ENCODE data around the gene KCNMA1. TPM values are rescaled to one million over a fixed set of nuclear protein-coding genes. Genes with fewer than 3 reads are reported as not detected.

Gene KCNMA1
- total RNA-seq, 1 donor from 2014 or later, result 0.17 TPM

DNA sequence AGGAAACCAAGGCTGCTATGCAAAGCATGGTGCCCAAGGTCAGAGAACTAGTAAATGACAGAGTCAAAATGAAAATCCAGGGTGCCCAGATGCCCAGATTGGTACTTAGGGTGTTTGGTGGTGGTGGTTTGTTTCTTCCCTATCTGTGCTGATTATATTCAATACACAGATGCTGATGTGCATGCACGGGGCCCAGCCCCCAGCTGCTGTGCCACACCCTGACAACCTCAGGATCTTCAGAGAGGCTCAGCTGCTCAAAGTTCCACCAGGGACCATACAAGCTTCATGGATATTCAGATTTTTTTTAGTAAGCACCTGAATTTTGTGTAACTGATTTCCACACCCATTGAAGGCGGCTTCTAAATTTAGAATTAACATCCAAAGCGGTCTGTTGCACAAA, 75.6 kb downstream of the KCNMA1 start:
- intact Hi-C loops (cut with micrococcal nuclease), result no loop called here

DNA sequence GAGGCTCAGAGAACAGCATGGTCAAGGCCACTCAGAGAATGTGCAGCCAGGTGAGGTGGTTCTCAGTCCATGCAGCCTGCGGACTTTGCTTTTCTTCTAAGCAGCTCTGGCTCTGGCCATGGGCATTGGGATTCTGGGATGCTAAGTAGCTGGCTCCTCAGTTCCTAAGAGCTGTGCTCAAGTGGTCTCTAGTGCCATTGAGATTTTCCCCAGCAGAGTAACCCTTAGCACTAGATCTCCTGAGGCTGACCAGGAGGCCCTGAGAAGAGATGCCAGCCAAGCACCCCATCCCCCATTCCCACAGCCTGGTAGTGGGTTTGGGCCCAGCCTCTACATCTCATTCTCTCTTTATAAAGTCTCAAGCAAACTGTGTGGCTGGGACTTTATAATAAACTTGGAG, 77.1 kb downstream of the KCNMA1 start:
- intact Hi-C loops (cut with micrococcal nuclease), result no loop called here

DNA sequence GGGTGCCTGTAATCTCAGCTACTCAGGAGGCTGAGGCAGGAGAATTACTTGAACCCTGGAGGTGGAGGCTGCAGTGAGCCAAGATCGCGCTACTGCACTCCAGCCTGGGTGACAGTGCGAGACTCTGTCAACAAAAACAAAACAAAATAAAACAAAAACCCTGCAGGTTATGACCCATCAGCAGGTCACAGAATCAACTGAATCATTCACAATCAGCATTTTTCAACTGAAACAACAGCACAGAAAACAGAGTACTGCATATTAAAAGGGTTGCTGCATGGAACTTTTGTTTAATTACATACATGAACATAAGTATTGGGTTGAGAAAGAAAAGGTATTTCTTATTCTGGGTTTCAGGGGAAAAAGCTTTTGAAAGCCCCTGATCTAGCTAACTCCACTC, 77.6 kb downstream of the KCNMA1 start:
- intact Hi-C loops (cut with micrococcal nuclease), result no loop called here

DNA sequence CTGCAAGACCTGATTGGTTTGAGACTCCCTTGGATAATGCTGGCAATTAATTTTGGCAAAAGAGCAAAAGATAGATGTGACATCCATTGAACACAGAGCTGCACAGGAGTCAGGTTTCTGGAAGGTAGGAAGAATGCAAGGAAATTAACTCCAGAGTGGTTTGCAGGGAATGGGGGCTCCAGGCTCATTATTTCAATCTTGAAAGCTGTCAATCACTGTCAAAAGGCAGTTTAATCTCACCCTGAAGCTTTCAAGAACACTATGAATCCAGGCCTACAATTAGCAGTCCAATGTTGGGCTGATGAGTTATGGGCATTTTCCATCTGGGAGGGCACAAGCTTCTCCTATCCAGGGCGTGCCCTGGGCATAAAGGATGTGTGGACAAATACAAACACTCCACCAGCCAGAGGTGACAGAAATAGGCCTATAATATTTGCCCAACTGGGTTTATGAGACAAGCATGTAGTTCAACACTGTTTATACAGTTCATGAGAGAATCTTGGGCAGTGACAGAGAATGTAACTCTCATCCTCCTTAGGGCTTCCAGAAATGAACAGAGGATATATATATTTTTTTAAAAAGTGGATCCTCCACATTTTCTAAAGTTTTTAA, 80.5 kb downstream of the KCNMA1 start:
- intact Hi-C loops (cut with micrococcal nuclease), result no loop called here

DNA sequence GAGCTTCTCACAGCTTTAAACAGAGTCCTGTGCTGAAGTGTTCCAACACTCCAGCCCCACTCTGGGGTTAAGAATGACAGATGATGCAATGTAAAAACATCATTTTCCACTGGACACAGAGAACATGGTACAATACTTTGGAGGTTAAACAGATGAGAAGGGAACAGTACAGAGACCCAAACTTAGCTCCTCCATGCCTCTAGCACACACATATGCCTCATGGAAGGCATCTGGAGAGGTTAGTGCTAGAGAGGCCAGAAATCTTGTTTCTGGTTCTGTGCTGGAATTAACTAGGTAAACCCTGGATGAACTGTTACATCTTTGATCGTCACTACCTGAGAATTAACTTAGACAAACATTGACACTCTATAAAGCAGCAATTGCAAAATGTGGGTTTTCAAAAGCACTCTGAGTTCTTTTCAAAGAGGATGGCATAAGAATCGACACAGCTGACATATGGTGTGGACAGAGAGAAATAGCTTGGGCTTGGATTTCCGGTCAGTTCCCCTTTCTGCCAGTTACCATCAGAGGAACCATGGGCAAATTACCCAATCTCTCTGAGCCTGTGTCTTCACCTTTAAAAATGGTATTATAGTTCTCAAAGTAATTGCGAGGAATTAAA, 81.9 kb downstream of the KCNMA1 start:
- intact Hi-C loops (cut with micrococcal nuclease), result no loop called here

DNA sequence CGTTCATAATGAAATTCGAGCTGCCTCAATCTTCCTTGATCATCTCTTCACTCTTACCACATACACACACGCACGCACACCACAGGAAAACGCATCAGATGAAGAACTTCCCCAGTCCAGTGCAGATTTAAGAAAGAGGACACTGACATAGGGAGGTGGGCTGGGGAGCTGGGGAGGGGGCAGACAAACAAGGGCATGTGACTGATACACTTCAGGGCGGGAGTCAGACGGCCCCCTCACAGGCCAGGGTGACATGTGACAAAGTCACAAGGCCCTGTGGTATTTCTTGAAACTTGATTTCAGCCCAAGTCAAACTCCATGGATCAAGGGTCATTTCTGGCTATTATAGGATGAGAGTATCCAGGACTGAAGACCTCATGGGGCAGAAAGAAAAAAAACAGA, 82.6 kb downstream of the KCNMA1 start:
- intact Hi-C loops (cut with micrococcal nuclease), result no loop called here

DNA sequence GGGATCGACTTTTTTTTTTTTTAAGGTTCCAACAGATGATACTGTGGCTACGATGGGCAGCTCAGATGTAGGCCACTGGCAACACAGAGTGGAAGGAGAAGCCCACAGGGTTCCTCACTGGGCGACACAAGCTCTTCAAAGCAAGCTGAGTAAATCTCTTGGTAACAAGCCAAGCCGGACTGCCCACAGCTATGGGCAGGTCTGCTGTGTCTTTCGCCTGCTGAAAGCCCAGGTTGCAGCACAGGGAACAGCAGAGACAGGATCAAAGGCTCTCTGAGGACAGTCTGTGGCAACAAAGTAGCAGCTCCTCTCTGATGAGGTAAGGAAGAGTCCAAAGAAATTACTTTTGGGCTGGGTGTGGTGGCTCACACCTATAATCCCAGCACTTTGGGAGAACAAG, 83.6 kb downstream of the KCNMA1 start:
- intact Hi-C loops (cut with micrococcal nuclease), result no loop called here

DNA sequence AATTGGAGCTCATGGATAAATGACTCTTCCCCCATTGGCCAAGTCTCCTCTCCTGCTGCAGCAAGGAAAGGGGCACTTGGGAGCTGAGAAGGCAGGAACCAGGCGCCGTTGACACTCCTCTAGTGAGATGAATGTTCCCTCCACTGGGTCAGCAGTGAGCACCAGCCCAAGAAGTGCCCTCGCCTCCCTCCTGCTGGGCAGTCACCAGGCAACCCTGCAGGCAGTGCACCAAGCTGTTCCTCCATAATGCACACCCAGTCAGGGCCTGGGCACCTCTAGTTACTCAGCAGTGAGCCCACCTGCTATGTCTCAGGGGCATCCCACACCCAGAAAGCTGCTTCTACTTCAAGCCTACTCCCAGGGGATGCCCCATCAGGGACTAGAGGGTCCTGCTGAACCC, 84.3 kb downstream of the KCNMA1 start:
- intact Hi-C loops (cut with micrococcal nuclease), result no loop called here

DNA sequence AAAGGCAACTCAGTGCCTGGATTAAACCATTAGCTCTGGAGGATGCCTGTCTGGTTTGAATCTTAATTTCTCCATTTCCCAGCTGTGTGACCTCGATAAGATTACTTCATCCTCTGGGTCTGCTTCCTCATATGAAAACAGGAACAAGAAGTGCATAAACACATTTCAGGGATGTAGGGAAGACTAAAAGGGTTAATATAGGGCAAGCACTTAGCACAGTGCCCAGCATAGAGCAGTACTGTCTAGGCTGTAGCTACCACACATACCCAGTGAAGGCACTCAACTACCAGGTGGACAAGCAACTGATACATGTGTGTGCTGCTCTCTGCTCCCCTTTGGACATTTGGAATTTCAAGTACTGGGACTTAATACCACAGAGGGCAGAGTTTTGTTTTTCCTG, 85.4 kb downstream of the KCNMA1 start:
- intact Hi-C loops (cut with micrococcal nuclease), result no loop called here

DNA sequence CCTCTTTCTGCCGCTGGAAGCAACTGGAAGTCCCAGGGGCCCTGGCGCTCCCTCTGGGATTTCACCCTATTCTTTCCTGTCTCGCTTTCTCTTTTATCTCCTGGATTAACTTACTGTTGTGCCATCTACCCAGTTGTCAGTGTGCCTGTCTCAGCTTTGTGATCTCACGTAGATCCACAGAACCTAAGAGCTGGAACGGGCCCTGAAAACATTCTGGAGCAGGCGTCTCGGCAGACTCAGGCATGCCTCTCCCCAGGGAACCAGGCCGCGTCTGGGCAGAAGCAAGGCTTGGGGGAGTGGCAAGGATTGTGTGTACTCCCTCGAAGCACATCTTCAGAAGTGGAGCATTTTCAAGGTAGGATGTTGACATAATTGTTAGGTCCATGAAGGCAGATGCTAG, 87.2 kb downstream of the KCNMA1 start:
- intact Hi-C loops (cut with micrococcal nuclease), result no loop called here

DNA sequence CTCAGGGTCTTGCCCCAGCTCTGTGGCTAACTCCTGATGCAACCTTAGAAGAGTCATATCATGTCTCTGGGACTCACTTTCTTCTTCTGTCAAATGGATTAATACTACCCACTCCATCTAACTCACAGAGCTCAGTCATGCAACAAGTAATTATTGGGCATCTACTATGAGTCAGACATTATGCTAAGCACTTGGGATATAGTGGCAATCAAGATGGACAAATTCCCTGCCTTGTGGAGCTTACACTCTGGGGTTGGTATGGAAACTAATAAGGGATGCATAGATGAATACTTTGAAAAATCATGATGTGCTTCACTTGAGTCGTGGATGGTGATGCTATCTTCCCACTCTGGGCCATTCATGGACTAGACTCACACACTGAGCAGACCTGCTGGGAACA, 88.9 kb downstream of the KCNMA1 start:
- intact Hi-C loops (cut with micrococcal nuclease), result no loop called here

DNA sequence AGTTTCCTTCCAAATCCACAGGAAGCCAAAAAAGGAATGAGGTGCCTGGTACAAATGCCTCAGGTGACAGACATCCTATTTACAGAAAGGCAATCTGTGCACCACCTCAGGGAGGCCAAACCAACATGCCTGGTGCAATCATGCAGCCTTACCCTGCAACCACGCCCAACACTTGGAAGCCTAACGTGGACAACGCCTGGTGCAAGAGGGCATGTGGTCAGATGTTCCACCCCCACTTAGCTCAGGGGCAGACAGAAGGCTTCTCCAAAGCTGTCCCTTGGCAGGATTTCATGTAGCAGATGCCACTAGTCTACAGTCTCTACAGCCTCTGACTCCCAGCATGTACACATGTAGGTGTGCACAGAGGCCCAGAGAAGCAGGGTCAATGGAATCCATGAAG, 89.5 kb downstream of the KCNMA1 start:
- intact Hi-C loops (cut with micrococcal nuclease), result no loop called here

DNA sequence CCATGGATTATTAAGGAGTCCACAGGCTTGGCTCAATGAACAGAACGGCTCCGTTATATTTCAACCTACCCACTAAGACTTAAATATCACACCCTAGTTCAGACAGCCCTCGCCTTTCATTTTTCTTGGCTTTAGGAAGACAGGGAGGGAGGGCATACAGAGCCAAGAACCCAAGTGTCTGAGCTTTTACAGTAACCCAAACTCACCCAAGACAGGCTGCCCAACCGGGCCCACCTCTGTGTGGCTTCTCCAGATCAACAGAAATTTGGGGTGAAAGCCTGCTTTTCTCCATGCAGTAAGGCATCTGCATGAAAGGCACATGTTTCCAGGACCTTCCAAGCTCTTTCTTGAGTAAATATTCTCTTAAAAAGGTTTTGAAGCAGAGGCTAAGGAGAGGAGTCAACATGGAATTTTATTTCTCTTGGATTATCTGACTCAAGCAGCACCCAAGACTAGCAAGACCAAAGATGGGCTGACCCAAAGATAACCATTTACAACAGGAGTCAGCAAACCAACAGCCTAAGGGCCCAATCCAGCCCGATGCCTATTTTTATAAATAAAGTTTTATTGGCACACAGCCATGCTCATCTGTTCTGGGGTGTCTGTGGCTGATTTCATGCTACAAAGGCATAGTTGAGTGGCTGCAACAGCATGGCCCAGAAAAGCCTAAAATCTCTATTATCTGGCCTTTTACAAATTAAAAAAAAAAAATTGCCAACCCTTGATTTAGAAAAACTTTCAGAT, 90.1 kb downstream of the KCNMA1 start:
- intact Hi-C loops (cut with micrococcal nuclease), result no loop called here

DNA sequence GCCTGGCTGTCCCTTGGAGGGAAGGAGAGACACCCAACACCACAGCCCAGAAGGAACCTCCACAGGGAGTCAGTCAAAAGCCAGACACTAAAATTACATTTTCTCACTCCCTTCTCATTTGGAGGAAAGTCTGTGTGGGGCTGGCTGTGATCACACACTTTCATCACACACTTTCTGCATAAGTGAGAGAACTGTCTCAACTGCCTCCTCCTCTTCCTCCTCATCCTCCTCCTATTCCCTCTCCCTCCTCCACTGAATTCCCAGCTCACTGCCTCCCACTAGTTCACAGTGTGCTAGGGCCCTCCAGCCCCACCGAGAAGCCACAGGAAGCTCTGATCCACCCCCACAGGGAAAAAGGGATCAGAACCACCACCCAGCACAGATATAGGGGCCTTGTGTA, 91.6 kb downstream of the KCNMA1 start:
- intact Hi-C loops (cut with micrococcal nuclease), result no loop called here

DNA sequence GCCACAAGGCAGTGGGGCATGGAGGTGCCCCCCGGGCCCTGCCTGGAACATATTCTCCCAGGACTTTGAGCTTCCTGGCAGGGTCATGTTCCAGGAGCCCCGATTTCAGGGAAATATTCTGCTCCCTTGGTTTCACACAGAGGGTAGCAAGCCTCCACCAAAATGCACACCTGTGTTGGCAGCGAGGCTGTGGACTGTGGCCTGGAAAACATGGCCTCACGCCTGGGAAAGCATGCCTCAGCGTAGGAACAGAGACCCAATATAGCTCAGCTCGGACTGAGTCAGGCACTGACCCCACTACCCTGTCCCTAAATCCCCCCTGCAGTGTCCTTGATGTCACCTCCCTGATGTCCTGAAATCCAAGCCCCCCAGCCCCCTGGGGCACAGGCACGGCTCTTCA, 92.0 kb downstream of the KCNMA1 start:
- intact Hi-C loops (cut with micrococcal nuclease), result no loop called here

DNA sequence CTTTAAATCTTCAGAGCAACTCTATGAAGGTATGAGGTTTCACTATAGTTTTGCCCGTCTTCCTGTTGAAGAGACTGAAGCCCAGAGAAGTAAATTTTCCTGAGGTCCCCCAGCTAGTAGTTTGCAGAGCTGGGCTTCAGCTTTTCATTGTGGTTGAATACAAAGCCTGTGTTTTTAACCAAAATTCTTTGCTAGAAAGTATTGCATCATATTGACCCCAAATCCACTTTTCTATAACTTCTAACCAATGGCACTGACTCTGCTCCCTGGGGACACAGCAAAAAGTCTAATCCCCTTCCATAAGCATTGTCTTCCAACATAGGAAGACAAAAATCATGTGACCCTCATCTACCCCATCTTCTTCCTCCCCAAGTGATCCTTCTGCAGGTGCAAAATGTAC, 93.0 kb downstream of the KCNMA1 start:
- intact Hi-C loops (cut with micrococcal nuclease), result no loop called here

DNA sequence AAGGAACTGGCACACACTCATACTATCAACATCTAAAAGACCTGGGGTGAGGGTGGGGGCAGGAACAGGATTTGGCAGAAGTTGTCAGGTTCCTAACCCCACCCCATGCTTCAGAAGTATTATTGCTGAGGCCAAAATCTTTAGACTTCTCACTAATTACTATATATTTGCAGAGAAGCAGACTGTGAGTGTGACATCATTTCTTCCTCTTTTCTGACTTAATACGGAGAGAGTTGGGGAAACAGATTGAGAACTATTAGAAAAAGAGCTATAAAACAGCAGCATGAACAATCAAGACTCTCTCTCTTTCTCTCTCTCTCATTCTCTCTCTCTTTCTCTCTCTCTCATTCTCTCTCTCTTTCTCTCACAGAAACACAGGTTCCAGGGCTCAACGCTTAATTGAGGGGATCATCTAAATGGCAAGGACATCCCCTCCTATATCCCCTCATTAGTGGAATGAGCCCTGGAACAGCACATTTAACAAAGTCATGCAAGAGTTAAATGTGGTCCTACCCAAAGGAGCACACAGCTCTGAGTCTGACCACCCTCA, 94.8 kb downstream of the KCNMA1 start:
- intact Hi-C loops (cut with micrococcal nuclease), result no loop called here

DNA sequence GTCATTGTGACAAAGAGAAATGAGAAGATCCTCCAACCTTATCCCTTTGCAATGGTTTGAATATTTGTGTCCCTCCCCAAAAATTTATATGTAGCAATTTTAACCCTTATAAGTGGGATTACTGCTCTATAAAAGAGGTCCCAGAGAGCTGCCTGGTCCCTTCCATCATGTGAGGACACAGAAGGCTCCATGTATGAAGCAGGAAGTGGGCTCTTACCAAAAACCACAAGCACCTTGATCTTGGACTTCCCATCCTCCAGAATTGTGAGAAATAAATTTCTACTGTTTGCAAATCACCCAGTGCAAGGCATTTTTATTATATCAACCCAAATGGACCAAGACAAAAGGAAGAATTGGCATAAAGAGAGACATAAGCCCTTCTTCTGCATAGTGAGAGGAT, 95.7 kb downstream of the KCNMA1 start:
- intact Hi-C loops (cut with micrococcal nuclease), result no loop called here

DNA sequence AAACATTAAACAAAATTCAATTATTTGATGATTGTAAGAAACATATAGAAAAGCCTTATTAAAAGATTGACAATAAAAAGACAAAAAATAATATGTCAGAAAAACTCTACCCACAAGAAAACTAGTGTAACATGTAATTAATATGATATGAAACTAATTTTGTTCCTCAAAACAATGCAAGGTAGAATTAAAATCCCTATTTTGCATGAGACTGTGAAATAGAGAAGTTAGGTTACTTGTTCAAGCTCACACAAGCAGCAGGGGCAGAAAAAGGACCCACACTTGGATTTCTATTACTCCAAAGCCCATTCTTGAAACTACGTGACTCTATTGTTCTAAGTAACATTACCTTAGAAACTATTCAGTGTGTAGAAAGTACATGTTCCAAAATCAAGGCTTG, 96.4 kb downstream of the KCNMA1 start:
- intact Hi-C loops (cut with micrococcal nuclease), result no loop called here

DNA sequence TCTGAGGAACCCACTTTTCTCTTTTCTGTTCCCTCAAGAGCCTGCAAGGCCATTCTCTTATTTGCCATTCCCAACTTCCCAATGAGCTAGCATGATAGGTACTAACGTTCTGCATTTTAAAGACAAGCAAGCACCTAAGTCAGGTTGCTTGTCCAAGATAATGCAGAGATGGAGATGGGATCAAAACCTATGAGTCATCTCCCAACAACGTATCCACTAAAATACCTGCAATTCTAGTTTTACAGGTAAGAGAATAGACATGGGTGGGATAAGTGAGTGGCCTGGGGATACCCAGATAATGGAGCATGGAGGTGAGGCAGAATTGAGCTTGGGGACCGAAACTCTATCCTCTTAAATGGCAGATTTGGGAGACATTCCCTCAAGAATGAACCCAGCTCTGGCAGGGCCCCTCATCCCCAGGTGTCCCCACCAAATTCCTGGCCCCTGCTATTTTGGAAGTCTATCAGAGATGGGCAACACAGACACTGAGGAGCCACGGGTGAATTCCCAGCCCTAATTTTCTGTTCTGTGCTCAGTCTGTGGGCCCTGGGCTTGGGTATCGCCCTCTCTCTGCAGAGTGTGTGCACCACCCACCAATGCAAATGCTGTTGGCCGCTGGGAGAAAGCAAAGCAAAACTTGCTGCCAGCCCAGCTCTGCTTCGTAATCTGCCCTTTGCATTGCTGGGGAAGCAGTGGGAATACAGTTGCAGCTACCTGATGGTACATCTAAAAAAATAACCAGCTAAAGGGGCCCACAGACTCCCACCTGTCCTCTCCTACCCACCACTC, 98.3 kb downstream of the KCNMA1 start:
- intact Hi-C loops (cut with micrococcal nuclease), result no loop called here

DNA sequence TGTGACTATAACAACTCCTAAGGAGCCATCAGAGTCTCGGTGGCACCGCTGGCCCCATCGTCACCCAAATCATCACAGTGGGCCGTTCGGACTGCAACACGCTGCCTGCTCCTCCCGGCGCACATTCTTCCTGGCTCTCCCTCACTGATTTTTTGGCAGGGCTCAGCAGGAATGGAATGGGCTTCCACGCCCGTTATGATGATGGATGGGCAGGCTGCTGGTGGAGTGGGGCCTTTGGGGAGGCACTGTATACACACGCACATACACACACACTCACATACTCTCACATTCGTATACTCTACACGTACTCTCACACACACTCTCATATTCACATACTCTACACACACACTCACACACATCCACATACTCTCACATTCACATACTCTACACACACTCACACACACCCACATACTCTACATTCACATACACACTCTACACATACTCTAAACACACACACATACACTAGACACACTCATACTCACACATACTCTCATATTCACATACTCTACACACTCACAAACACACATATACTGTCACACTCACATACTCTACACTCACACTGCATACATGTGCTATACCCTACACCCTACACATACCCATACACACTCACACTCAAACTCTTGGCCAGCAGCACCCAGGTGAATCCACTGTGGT, 99.8 kb downstream of the KCNMA1 start:
- intact Hi-C loops (cut with micrococcal nuclease), result no loop called here

All from T-helper 1 cell treated with Interleukin-12 subunit alpha and Interleukin-12 subunit beta and Interleukin-4 antibody, amounts not matched to agents 30 ng/mL and 1 ng/mL, for 36 hours (primary cell).